K562 (cell line): ENCODE measurements around the gene TBC1D25. TPM values are rescaled to one million over a fixed set of nuclear protein-coding genes. Genes with fewer than 3 reads are reported as not detected.

Experiments
- BDP1 ChIP-seq: IDR thresholded peaks from 3 replicates; pipeline ENCODE4 v1.6.1; 2011; ENCODE audit not compliant: insufficient read length, insufficient read depth
- GATAD2A ChIP-seq: fragments of 450-650 bp; IDR thresholded peaks from 2 replicates; pipeline ENCODE4 v1.6.1; 2017
- MIER1 ChIP-seq: fragments of 450-650 bp; IDR thresholded peaks from 2 replicates; pipeline ENCODE4 v1.6.1; 2016; ENCODE audit warnings: antibody characterized with exemption, mild to moderate bottlenecking, low read depth
- NFXL1 ChIP-seq: fragments of 450-650 bp; formaldehyde crosslinking; IDR thresholded peaks from 2 replicates; pipeline ENCODE4 v1.4.0; 2021; ENCODE audit warnings: mild to moderate bottlenecking
- POU5F1 ChIP-seq: fragments of 150-350 bp; IDR thresholded peaks from 2 replicates; pipeline ENCODE4 v1.6.1; 2014; ENCODE audit warnings: borderline replicate concordance, low read length, low read depth, mild to moderate bottlenecking; ENCODE audit not compliant: partially characterized antibody
- SUPT5H ChIP-seq: fragments of 450-650 bp; IDR thresholded peaks from 2 replicates; pipeline ENCODE4 v1.6.1; 2016
- ZFPM2 ChIP-seq: fragments of 250-450 bp; sonication (Bioruptor Pico); IDR thresholded peaks from 2 replicates; pipeline ENCODE4 v1.5.1; 2022; ENCODE audit warnings: mild to moderate bottlenecking
- ZNF239 ChIP-seq: fragments of 250-450 bp; sonication (Bioruptor Pico); IDR thresholded peaks from 2 replicates; pipeline ENCODE4 v1.4.0; 2020; ENCODE audit warnings: mild to moderate bottlenecking
- ZNF699 ChIP-seq: fragments of 250-450 bp; sonication (Bioruptor Pico); IDR thresholded peaks from 2 replicates; pipeline ENCODE4 v1.8.0; 2021; ENCODE audit warnings: mild to moderate bottlenecking, moderate library complexity; ENCODE audit not compliant: insufficient replicate concordance
- polyA plus RNA-seq, 8 experiments: library from polyadenylated mRNA; depleted of rRNA in 4 of 8; stranded (reverse) in 5 of 8; unstranded in 3 of 8; fragments of >200 nt; fragmentation: Nextera tagmentation in 2 of 8; fragmentation: Illumina TruSeq in 1 of 8; extraction: Ambion mirVana in 2 of 8; extraction: Trizol in 1 of 8; gene quantifications; 2 replicates each; pipeline versions ENCODE4 v1.2.1 to v1.2.3, GENCODE V29; 2011 to 2014; ENCODE audit warnings: inconsistent platforms in 1 of 8, missing spikeins in 1 of 8
- total RNA-seq, 7 experiments: library from RNA; depleted of rRNA in 6 of 7; stranded (reverse); fragments of >200 nt in 6 of 7; fragmentation: Illumina TruSeq in 2 of 7; extraction: Trizol in 2 of 7; gene quantifications; 2 replicates each; pipeline versions ENCODE4 v1.2.1 to v1.2.3, GENCODE V29; 2011 to 2021; ENCODE audit warnings: low replicate concordance in 1 of 7
- TF ChIP-seq, protein P1 (sequence below), 2 experiments: fragments of 450-650 bp in 1 of 2; sonication (generic) in 1 of 2; formaldehyde crosslinking in 1 of 2; IDR thresholded peaks; 2 replicates each; pipeline versions ENCODE4 v1.7.1 to v1.9.0; 2016 to 2022; ENCODE audit warnings: inconsistent platforms in 1 of 2, mild to moderate bottlenecking in 1 of 2, missing genetic modification reagents in 1 of 2
- TF ChIP-seq, protein P2 (sequence below): fragments of 450-650 bp; formaldehyde crosslinking; IDR thresholded peaks from 2 replicates; pipeline ENCODE4 v1.4.0; 2022; ENCODE audit warnings: missing genetic modification characterization
- TF ChIP-seq, protein P3 (sequence below): sonication (generic); formaldehyde crosslinking; IDR thresholded peaks from 2 replicates; pipeline ENCODE4 v1.8.1; 2022; ENCODE audit warnings: missing genetic modification reagents
- TF ChIP-seq, protein P4 (sequence below): IDR thresholded peaks from 2 replicates; pipeline ENCODE4 v1.6.1; 2014; ENCODE audit warnings: antibody characterized with exemption

Gene TBC1D25
- total and polyA plus RNA-seq, 9 of the 15 experiments (the other 6 are each of a cell fraction or from before 2014, with no cell fraction given), result 0.62 to 10.6 (median 3.9) TPM

DNA sequence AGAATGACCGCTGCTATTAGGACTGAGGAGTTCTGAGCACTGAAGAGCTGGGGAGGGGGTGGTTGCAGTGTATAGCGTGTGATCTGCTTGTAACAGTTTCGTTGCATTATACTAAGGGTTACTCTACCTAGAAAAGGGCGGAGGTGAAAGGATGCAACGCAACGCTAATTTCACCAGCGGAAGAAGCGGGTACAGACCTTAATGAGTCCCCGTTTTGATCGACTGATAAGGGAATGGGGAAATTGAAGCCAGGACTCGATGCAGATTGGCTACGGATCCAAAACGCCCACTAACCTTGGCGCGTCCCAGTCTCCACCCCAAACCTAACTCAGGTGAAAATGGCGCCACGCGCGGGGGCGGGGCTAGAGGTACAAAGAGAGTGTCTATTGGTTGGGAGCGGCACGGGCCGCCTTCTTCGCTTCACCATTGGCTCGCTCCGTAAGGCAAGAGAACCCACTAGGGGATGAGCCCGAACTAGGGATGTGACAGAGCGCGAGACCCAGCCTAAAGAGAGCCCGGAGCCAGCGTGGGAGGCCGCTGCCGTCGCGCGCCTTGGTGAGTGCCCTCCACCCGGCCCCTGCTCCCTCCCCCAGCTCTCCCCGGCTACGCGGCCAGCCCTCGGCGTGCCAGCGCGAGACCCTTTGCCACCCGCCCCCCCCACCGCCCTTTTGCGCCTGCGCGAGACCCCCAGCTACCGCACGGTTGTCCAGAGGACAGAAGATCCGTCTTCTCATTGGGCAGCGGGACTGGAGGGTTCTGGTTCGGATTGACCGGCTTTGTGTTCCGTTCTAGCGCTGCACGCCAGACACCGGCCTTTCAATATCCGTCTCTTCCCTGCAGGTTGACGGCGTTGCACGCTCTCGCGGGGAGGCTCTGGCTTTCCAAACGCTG is 17.9 kb upstream of the TBC1D25 start, which contains the start of gene EBP (continued):
- TF ChIP-seq, protein P1, sequence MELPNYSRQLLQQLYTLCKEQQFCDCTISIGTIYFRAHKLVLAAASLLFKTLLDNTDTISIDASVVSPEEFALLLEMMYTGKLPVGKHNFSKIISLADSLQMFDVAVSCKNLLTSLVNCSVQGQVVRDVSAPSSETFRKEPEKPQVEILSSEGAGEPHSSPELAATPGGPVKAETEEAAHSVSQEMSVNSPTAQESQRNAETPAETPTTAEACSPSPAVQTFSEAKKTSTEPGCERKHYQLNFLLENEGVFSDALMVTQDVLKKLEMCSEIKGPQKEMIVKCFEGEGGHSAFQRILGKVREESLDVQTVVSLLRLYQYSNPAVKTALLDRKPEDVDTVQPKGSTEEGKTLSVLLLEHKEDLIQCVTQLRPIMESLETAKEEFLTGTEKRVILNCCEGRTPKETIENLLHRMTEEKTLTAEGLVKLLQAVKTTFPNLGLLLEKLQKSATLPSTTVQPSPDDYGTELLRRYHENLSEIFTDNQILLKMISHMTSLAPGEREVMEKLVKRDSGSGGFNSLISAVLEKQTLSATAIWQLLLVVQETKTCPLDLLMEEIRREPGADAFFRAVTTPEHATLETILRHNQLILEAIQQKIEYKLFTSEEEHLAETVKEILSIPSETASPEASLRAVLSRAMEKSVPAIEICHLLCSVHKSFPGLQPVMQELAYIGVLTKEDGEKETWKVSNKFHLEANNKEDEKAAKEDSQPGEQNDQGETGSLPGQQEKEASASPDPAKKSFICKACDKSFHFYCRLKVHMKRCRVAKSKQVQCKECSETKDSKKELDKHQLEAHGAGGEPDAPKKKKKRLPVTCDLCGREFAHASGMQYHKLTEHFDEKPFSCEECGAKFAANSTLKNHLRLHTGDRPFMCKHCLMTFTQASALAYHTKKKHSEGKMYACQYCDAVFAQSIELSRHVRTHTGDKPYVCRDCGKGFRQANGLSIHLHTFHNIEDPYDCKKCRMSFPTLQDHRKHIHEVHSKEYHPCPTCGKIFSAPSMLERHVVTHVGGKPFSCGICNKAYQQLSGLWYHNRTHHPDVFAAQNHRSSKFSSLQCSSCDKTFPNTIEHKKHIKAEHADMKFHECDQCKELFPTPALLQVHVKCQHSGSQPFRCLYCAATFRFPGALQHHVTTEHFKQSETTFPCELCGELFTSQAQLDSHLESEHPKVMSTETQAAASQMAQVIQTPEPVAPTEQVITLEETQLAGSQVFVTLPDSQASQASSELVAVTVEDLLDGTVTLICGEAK (IDR thresholded peaks at IDR 0.05), result peak; percentile 73
- TF ChIP-seq, protein P1 (CRISPR knock-in tag; IDR thresholded peaks at IDR 0.05), result no peak
- TF ChIP-seq, protein P2, sequence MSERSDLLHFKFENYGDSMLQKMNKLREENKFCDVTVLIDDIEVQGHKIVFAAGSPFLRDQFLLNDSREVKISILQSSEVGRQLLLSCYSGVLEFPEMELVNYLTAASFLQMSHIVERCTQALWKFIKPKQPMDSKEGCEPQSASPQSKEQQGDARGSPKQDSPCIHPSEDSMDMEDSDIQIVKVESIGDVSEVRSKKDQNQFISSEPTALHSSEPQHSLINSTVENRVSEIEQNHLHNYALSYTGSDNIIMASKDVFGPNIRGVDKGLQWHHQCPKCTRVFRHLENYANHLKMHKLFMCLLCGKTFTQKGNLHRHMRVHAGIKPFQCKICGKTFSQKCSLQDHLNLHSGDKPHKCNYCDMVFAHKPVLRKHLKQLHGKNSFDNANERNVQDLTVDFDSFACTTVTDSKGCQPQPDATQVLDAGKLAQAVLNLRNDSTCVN (CRISPR knock-in tag), result no peak
- TF ChIP-seq ZNF699 (no peak), POU5F1 (no peak), GATAD2A (no peak), BDP1 (no peak), MIER1 (no peak), NFXL1 (no peak), ZFPM2 (CRISPR knock-in tag) (no peak), ZNF239 (CRISPR knock-in tag) (no peak), SUPT5H (peak; percentile 71)
- TF ChIP-seq, protein P3, sequence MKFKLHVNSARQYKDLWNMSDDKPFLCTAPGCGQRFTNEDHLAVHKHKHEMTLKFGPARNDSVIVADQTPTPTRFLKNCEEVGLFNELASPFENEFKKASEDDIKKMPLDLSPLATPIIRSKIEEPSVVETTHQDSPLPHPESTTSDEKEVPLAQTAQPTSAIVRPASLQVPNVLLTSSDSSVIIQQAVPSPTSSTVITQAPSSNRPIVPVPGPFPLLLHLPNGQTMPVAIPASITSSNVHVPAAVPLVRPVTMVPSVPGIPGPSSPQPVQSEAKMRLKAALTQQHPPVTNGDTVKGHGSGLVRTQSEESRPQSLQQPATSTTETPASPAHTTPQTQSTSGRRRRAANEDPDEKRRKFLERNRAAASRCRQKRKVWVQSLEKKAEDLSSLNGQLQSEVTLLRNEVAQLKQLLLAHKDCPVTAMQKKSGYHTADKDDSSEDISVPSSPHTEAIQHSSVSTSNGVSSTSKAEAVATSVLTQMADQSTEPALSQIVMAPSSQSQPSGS (CRISPR knock-in tag), result no peak
- TF ChIP-seq, protein P4, sequence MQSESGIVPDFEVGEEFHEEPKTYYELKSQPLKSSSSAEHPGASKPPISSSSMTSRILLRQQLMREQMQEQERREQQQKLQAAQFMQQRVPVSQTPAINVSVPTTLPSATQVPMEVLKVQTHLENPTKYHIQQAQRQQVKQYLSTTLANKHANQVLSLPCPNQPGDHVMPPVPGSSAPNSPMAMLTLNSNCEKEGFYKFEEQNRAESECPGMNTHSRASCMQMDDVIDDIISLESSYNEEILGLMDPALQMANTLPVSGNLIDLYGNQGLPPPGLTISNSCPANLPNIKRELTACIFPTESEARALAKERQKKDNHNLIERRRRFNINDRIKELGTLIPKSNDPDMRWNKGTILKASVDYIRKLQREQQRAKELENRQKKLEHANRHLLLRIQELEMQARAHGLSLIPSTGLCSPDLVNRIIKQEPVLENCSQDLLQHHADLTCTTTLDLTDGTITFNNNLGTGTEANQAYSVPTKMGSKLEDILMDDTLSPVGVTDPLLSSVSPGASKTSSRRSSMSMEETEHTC, result no peak
